HFFc6 (cell line): Measurements from ENCODE around the gene ERAP2. TPM values are rescaled to one million over a fixed set of nuclear protein-coding genes. Genes with fewer than 3 reads are reported as not detected.
A peak's percentile ranks its signal among the peaks of the same experiment; 100 is the strongest.

Experiments used
- DNase-seq: peaks from one replicate; pipeline ENCODE4 v3.0.0-alpha.2; 2018
- H3K27ac Mint-ChIP-seq: 2 replicates; pipeline ENCODE4 v1.8.0; 2020; ENCODE audit warnings: mild to moderate bottlenecking, mixed read lengths
- H3K27me3 Mint-ChIP-seq: 2 replicates; pipeline ENCODE4 v1.8.0; 2021; ENCODE audit warnings: mild to moderate bottlenecking, moderate library complexity, mixed read lengths; ENCODE audit not compliant: insufficient read depth
- H3K36me3 Mint-ChIP-seq: 2 replicates; pipeline ENCODE4 v1.8.0; 2021; ENCODE audit warnings: low read depth, mixed read lengths
- H3K4me1 Mint-ChIP-seq: 2 replicates; pipeline ENCODE4 v1.8.0; 2020; ENCODE audit warnings: low read depth, mixed read lengths
- H3K4me3 Mint-ChIP-seq: 2 replicates; pipeline ENCODE4 v1.8.0; 2020; ENCODE audit warnings: mild to moderate bottlenecking, moderate library complexity, mixed read lengths
- H3K9me3 Mint-ChIP-seq: 2 replicates; pipeline ENCODE4 v1.8.0; 2020; ENCODE audit warnings: mild to moderate bottlenecking, mixed read lengths
- total RNA-seq, 6 experiments: library from RNA; stranded (reverse); fragmentation: NEBNext Ultra II Directional; extraction: Animal tissue kit (Norgen Biotek cat#: 25700); gene quantifications; 2 replicates in 1 of 6; 3 replicates in 5 of 6; pipeline ENCODE4 v1.2.3, GENCODE V29; 2021
- TF ChIP-seq, protein P1 (sequence below): fragments of 200-600 bp; sonication (generic); IDR thresholded peaks from 2 replicates; pipeline ENCODE4 v1.5.0; 2021; ENCODE audit warnings: antibody characterized with exemption, mild to moderate bottlenecking

ERAP2 gene
- total RNA-seq, 6 experiments from 2014 or later, result 0.97 to 2.6 (median 1.5) TPM

DNA sequence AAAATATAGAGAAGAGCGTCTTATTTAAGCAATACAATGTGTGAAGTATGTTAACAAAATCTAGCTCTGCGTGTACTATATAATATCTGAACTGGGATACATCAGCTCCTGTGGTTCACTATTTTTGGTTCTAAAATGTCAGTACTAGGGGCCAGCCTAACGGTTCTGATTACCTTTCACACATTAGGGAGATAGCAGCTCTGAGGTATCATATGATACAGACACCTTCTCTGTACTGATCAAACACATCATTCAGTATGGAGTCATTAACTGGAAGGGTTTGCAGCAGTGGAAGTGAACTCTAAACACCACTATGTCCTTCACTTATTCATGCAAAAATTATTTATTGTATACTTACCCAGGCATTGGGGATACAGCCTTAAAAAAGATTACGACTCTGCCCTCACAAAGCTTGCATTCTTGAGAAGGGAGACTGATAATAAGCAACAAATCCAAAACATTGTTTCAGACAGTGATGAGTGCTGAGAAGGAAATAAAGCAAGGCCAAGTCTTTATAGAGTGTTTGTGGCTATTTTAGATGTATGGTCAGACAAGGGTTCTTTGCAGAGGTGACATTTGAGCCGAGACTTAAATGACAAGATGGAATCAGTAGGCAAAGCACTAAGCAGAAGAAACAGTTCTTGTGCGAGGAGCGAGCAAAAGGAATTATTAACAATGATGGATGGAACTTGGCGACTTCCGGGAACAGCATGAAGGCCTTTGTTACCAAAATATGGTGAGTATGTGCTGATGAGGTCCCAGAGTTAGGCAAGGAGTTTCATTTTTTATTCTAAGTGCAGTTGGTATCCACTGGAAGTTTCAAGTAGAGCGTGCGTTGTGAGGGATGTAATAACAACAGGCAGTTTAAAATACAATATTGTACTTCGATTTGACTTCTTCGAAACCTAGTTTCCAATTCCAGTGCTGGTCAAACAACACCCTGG lies 57.7 kb downstream of the ERAP2 start:
- DNase-seq, result no peak

DNA sequence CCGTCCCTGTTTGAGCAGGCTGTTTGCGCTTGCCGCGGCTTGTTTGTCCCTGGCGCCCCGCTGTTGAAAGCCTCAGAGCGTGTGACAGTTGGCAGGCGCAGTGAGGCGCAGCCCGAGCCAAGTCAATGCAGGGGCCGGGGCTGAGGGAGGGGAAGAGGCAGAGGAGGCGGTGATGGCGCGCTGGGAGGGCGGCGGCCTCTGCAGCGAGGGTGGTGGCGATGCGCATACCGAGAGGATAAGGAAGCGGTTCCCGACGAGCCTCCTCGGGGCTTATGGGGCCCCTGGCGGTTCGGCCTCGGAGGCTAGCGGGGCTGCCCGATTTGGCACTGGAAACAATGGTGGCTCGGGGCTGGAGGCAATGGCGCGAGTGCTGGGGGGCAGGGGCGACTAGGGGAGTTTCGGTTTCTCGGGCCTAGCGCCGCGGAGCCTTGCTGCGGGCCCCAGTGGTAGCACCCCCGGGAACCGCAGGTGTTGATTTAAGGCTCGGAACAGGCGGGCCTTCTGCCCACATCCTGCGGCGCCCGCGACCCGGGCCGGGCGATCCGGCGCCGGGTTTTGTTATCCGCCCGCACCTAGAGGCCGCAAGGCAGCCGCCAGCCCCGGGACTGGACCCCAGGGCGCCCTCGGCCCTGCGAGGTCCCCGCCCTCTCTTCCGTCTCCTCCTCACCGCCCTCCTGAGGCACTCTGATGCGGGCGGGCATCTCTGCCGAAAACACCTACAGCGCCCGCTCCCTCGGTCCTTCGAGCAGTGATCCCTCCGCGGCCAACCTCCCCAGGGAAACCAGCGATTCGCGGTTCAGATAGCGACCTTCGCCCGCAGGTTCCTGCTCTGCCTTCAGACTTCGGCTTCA lies 58.6 kb downstream of the ERAP2 start:
- H3K4me1 Mint-ChIP-seq, result peaks cover 40% of the 10 kb centered on the region
- no peaks in the 10 kb centered on the region for H3K36me3 Mint-ChIP-seq
- H3K9me3 Mint-ChIP-seq, result no peaks in the 10 kb centered on the region

More for the DNA sequence above, 57.7 kb downstream of the ERAP2 start:
- peak overlapping the region; percentile 92 for H3K27ac Mint-ChIP-seq
- no peaks in the 10 kb centered on the region for H3K9me3 Mint-ChIP-seq
- TF ChIP-seq, protein P1, sequence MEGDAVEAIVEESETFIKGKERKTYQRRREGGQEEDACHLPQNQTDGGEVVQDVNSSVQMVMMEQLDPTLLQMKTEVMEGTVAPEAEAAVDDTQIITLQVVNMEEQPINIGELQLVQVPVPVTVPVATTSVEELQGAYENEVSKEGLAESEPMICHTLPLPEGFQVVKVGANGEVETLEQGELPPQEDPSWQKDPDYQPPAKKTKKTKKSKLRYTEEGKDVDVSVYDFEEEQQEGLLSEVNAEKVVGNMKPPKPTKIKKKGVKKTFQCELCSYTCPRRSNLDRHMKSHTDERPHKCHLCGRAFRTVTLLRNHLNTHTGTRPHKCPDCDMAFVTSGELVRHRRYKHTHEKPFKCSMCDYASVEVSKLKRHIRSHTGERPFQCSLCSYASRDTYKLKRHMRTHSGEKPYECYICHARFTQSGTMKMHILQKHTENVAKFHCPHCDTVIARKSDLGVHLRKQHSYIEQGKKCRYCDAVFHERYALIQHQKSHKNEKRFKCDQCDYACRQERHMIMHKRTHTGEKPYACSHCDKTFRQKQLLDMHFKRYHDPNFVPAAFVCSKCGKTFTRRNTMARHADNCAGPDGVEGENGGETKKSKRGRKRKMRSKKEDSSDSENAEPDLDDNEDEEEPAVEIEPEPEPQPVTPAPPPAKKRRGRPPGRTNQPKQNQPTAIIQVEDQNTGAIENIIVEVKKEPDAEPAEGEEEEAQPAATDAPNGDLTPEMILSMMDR, result no peak
- peaks cover 5% of the 10 kb centered on the region; the same call in 1 of the 2 replicates for H3K27me3 Mint-ChIP-seq
- no peaks in the 10 kb centered on the region for H3K36me3 Mint-ChIP-seq
- peaks cover 36% of the 10 kb centered on the region for H3K4me1 Mint-ChIP-seq
- peak overlapping the region; percentile 87 for H3K4me3 Mint-ChIP-seq

DNA sequence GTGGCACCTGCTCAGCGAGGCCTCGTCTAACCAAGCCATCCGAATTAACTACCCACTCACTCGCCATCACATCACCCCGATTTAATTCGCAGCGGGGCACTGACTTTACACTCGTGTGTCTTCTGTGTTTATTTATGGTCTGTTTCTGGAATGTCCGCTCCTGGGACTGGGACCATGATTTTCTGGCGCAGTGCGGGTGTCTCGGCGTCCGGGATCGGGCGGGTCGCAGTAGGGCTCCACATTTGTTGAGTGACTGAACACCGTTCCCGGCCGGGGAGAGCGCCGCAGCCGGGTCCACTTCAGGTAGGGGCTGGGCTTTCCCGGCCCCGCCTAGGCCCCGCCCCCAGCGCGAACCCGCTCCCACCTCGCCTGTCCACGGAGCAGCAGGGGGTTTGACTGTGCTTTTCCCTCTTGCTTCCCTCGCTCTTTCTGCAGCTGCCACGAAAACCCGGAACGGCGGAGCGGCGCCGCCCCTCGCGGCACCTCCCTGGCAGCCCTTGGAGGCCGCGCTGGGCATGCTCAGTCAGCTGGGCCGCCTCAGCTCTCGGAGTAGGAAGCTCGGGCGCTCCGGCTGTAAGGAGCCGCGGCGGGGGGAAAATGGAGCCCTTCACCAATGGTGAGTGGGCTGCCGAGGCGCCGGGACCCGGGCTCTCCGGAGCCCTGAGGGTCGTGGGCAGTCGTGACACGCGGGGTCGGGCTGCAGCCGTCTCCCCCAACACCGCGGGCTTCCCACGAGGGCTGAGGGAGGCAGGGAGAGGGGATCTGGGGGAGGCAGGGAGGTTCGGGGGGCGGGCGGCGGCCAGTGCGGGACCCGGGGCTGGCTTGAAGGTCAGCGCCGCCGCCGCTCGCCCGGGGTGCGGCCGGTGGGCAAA lies 59.5 kb downstream of the ERAP2 start, which contains the start of gene LNPEP:
LNPEP (plus strand) TSS at position 522 of the 872 bp plus-strand sequence; CDS start at position 598, 76 bp downstream.
- peak; percentile 97 for DNase-seq
- peaks cover 48% of the 10 kb centered on the region for H3K4me1 Mint-ChIP-seq
- H3K9me3 Mint-ChIP-seq, result no peaks in the 10 kb centered on the region
- H3K4me3 Mint-ChIP-seq, result peak within 1 kb of the TSS; percentile 87
- H3K27ac Mint-ChIP-seq, result peak within 1 kb of the TSS; percentile 92
- peaks cover 5% of the 10 kb centered on the region; the same call in 1 of the 2 replicates for H3K27me3 Mint-ChIP-seq
- TF ChIP-seq, protein P1, result no peak
- H3K36me3 Mint-ChIP-seq, result no peaks in the 10 kb centered on the region

More for the DNA sequence above, 58.6 kb downstream of the ERAP2 start:
- DNase-seq, result peak; percentile 91
- peak overlapping the region; percentile 92 for H3K27ac Mint-ChIP-seq
- peaks cover 5% of the 10 kb centered on the region; the same call in 1 of the 2 replicates for H3K27me3 Mint-ChIP-seq
- TF ChIP-seq, protein P1, result no peak; the same call in 1 of the 2 replicates
- peak overlapping the region; percentile 87 for H3K4me3 Mint-ChIP-seq

DNA sequence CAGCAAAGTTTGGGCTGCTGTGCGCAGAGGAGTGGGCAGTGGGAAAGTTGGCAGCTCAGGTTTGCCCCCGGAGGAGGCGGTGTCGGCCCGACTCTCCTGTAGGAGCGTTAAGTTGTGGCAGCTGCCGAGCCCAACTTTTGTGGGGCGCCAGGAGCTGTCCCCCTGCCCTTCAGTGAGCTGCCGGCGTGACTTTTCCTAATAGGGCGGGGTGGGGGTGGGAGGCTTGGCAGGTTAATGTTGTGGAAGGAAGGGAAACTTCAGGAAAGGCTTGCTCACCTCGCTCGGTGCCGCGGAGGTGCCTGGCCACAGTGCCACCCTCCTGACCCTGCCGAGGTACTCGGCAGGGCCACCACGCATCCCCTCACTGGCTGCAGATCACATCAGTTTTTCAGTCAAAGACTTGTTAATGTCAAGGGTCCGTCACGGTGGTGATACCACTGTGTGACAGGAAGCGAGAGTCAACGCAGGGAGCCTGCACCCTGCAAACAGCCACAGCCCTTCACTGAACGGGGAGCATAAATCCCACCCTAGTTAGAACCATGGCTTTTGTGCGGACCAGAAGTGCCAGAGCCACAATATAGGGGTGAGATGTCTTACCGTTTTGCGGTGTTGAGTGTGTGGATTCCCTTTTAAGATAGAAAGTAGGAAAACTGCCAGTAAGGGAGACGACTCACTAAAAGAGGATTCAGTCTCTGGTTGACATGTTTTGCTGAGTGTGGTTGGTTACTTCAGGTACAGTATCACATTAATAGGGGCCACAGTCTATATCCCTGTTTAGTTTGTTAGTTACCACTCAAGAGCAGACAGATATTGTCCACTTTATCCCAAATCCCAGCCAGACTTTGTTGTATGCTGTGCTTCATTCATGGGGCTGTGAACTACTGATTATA lies 60.4 kb downstream of the ERAP2 start:
- Mint-ChIP-seq H3K4me1 (peaks cover 55% of the 10 kb centered on the region), H3K27ac (peak overlapping the region; percentile 92), H3K9me3 (no peaks in the 10 kb centered on the region), H3K27me3 (peaks cover 5% of the 10 kb centered on the region; the same call in 1 of the 2 replicates), H3K4me3 (peak overlapping the region; percentile 87), H3K36me3 (peaks cover 4% of the 10 kb centered on the region)
- TF ChIP-seq, protein P1, result no peak
- peak; percentile 19 for DNase-seq
